NCI-H82 (cell line): ENCODE results near the gene SPATA17.

Experiments used
- DNase-seq: peaks from one replicate; lab custom pipeline; 2025; lab: John Stamatoyannopoulos, UW

SPATA17 gene

DNA sequence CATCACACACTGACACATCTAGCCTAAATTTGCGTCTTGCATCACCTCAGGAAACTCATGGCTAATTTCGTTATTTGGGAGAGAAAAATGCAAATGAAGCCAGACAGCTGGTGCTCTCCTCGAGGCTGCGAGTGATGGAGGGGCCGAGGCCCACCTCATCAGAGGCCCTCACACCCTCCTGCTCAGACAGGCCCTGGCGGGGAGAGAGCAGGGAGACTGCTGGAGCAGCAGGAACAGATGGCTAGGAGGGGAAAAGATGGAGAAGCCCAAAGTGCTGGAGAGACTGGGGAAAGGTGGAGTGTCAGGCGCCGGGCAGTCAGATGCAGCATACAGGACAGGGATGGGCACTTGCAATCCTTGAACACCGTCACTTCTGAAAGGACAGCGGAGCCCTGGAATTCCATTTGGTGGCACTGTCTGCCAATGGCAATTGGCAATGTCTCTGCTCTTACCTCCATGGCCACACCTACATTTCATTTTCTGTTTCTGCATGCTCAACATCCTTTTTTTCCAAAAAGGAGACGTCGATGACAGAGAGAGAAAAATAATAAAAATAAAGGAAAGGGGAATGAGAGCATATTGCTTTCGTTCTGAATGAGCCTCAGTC lies 286.2 kb downstream of the SPATA17 start:
- peak; percentile 60 for DNase-seq

DNA sequence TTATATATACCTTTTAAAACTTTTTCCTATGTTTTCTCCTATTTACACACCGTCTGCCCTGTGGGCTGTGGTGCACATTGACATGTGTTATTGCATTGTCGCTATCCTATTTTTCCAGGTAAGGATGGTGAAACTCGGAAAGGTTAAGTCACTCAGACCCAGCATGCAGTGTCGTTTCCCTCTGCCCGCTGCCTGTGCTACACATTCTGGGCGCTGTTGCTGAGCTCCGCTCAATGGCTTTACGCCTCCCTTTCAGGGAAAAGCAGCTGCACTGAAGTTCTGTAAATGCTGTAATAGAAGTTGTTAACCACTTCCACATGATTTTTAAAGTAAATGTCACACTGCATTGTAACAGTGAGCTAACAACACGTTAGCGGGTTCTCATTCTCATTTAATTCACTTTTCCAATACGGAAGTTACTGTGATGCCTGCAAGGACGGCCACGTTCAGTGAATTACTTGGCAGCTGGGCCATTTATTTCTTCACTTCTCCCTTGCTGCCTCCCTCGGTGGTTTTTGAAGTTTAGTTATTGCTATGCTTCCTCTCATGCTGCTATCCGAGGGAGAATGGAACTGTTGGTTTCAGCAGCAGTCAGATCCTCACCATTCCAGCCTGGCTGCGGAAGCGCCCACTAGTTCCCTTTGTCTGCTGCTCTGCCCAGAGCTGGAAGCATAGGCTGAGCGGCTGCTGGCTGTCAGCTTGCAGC lies 288.7 kb downstream of the SPATA17 start:
- no peak for DNase-seq
